NCI-H128 (cell line): ENCODE results near the gene MTHFS.
"Not testable (repeated sequence)": the region's sequence is repeated elsewhere in the genome, so short reads cannot be mapped to it uniquely, and the experiment has no call there.

Source experiments
- DNase-seq: peaks from one replicate; lab custom pipeline; 2025; ENCODE audit not compliant: unreplicated experiment; lab: John Stamatoyannopoulos, UW

The MTHFS gene

GRCh38 chr15:79916502-79917132 lies 19.8 kb upstream of the MTHFS start:
- DNase-seq, result no peak

GRCh38 chr15:79915776-79916501 lies 19.1 kb upstream of the MTHFS start:
- DNase-seq, result not testable (repeated sequence)

GRCh38 chr15:79914728-79915127 lies 17.9 kb upstream of the MTHFS start:
- DNase-seq, result no peak

GRCh38 chr15:79909556-79910335 lies 12.9 kb upstream of the MTHFS start:
- not testable (repeated sequence) for DNase-seq

GRCh38 chr15:79904271-79904670 lies 7.5 kb upstream of the MTHFS start:
- DNase-seq, result no peak

GRCh38 chr15:79903626-79904025 lies 6.8 kb upstream of the MTHFS start:
- no peak for DNase-seq

- DNase-seq, result no peak
Observed at GRCh38 chr15:79903144-79903543, 6.3 kb upstream of the MTHFS start.

GRCh38 chr15:79901958-79902357 lies 5.1 kb upstream of the MTHFS start:
- no peak for DNase-seq

GRCh38 chr15:79900818-79901378 lies 4.1 kb upstream of the MTHFS start:
- not testable (repeated sequence) for DNase-seq

GRCh38 chr15:79900087-79900486 lies 3.3 kb upstream of the MTHFS start:
- DNase-seq, result no peak

GRCh38 chr15:79898786-79899185 lies 2.0 kb upstream of the MTHFS start:
- not testable (repeated sequence) for DNase-seq

GRCh38 chr15:79898369-79898768 lies 1.6 kb upstream of the MTHFS start:
- DNase-seq, result no peak

GRCh38 chr15:79897701-79898113 lies 893 bp upstream of the MTHFS start:
- DNase-seq, result no peak

GRCh38 chr15:79897380-79897678 lies 515 bp upstream of the MTHFS start:
- no peak for DNase-seq

- DNase-seq, result no peak
Observed at GRCh38 chr15:79896131-79896633, 632 bp downstream of the MTHFS start.

GRCh38 chr15:79887054-79887930 lies 9.5 kb downstream of the MTHFS start:
- DNase-seq, result no peak

- DNase-seq, result no peak
Observed at GRCh38 chr15:79886124-79886523, 10.7 kb downstream of the MTHFS start.

- DNase-seq, result no peak
Observed at GRCh38 chr15:79884204-79884596, 12.6 kb downstream of the MTHFS start.

- DNase-seq, result no peak
Observed at GRCh38 chr15:79883579-79884203, 13.1 kb downstream of the MTHFS start.

- DNase-seq, result no peak
Observed at GRCh38 chr15:79881668-79882067, 15.1 kb downstream of the MTHFS start.
